Spleen (tissue), 11 donors: ENCODE results near the gene SYK. TPM values are rescaled to one million over a fixed set of nuclear protein-coding genes. Genes with fewer than 3 reads are reported as not detected.

Experiments used
- DNase-seq: peaks from one replicate; pipeline ENCODE4 v3.0.0-alpha.2; 2020
- H3K27ac ChIP-seq, 8 donors: fragments of 200-600 bp; sonication (generic) in 7 of 8; 1 replicate in 4 of 8; 2 replicates in 4 of 8; pipeline versions ENCODE4 v1.5.0 to v1.8.0; 2016 to 2021; ENCODE audit warnings: inconsistent platforms in 4 of 8, mild to moderate bottlenecking in 4 of 8, moderate library complexity in 1 of 8
- H3K27me3 ChIP-seq, 7 donors: fragments of 200-600 bp; sonication (generic) in 6 of 7; replicated peaks in 1 of 7; 1 replicate in 4 of 7; 2 replicates in 3 of 7; pipeline versions ENCODE4 v1.5.0 to v1.8.0; 2016 to 2021; ENCODE audit warnings: inconsistent platforms in 3 of 7, mild to moderate bottlenecking in 1 of 7
- H3K36me3 ChIP-seq, 6 donors: fragments of 200-600 bp; sonication (generic) in 5 of 6; 1 replicate in 4 of 6; 2 replicates in 2 of 6; pipeline versions ENCODE4 v1.5.0 to v1.8.0; 2016 to 2021; ENCODE audit warnings: inconsistent platforms in 2 of 6
- H3K4me1 ChIP-seq, 6 donors: fragments of 200-600 bp; sonication (generic) in 5 of 6; 1 replicate in 3 of 6; 2 replicates in 3 of 6; pipeline versions ENCODE4 v1.5.0 to v1.8.0; 2016 to 2021; ENCODE audit warnings: inconsistent platforms in 3 of 6
- H3K4me3 ChIP-seq, 8 donors: fragments of 200-600 bp; sonication (generic) in 7 of 8; 1 replicate in 4 of 8; 2 replicates in 4 of 8; pipeline versions ENCODE4 v1.5.0 to v1.8.0; 2016 to 2021; ENCODE audit warnings: inconsistent platforms in 4 of 8, mild to moderate bottlenecking in 4 of 8, moderate library complexity in 2 of 8
- H3K9me3 ChIP-seq, 8 donors: fragments of 200-600 bp; sonication (generic) in 7 of 8; 1 replicate in 4 of 8; 2 replicates in 4 of 8; pipeline versions ENCODE4 v1.5.0 to v1.8.0; 2016 to 2021; ENCODE audit warnings: inconsistent platforms in 4 of 8
- POLR2A ChIP-seq, 3 donors: fragments of 450-650 bp; IDR thresholded peaks; one replicate each; pipeline ENCODE4 v1.5.1; 2017; ENCODE audit warnings: antibody characterized with exemption in 3 of 3, mild to moderate bottlenecking in 1 of 3
- POLR2AphosphoS5 ChIP-seq, 3 donors: sonication (generic); formaldehyde crosslinking; IDR thresholded peaks; one replicate each; pipeline ENCODE4 v1.5.1; 2017; ENCODE audit warnings: antibody characterized with exemption in 3 of 3
- WGBS, 5 donors: extraction: QIAGEN DNeasy Blood & Tissue Kit in 3 of 5; methylation state at CpG; one replicate each; pipeline versions ENCODE4 v1.1.5 to v1.1.7; 2013 to 2018; 5-methylcytosine and 5-hydroxymethylcytosine counted together
- intact Hi-C: fragments of 100-400 bp; cut with DNase I; formaldehyde crosslinking; loops from one replicate; pipeline ENCODE4 v1.15.0; 2023; ENCODE audit warnings: low total_unique reads
- polyA plus RNA-seq, 3 donors: library from polyadenylated mRNA; stranded (reverse); fragments of 200-250 nt; gene quantifications; one replicate each; pipeline ENCODE4 v1.2.1, GENCODE V29; 2013
- total RNA-seq, 7 donors: library from RNA; depleted of rRNA in 3 of 7; stranded (reverse); fragments of >200 nt in 3 of 7; fragmentation: NEBNext Ultra II Directional in 4 of 7; extraction: Animal tissue kit (Norgen Biotek cat#: 25700) in 4 of 7; gene quantifications; one replicate each; pipeline versions ENCODE4 v1.1.0 to v1.2.1, GENCODE V29; 2016 to 2021
- TF ChIP-seq, protein P1 (sequence below), 11 experiments: fragments of 200-600 bp in 7 of 11; fragments of 450-650 bp in 4 of 11; sonication (generic) in 4 of 11; IDR thresholded peaks in 8 of 11; conservative IDR thresholded peaks in 3 of 11; 1 replicate in 7 of 11; 2 replicates in 4 of 11; pipeline versions ENCODE4 v1.4.0 to v1.8.0; 2016 to 2021; ENCODE audit warnings: antibody characterized with exemption in 11 of 11, inconsistent platforms in 4 of 11, mild to moderate bottlenecking in 1 of 11
- donor health status: healthy with polysubstance abuse.
- donor health status: DM: no; HTN: no; CAD: no; lungs with moderate emphysema.
- donor health status: DM: no; HTN: no; CAD: no.
- donor health status: Bipolar disorder and iron deficiency.
- donor health status: healthy.
- donor health status: DM: no; HTN: no; CAD: no.
- donor health status: DM: yes; HTN: yes; CAD: no.

The SYK gene
- total and polyA plus RNA-seq, 10 donors = 42.6 to 152 (median 111) TPM

DNA sequence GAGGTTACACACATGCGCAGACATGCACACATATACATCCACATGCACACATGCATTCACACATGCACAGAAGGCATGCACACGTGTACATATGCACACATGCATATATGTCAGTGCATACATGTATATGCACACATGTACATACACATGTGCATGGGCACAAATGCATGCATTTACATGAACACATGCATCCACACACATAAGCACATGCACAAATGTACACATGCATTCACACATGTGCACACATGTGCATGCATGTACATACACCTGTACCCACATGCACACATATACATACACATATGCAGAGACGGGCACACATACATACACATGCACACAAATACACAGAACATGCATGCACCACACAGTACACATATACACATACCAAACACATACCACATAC, 97.7 kb downstream of the SYK start:
- Histone ChIP-seq H3K27ac (no peak overlapping the region), H3K4me3 (no peak overlapping the region), H3K27me3 (no peaks in the 10 kb centered on the region), H3K4me1 (no peaks in the 10 kb centered on the region), H3K36me3 (peaks cover 0 to 84% (median 36%) of the 10 kb centered on the region in 6 donors), H3K9me3 (peaks cover 0 to 16% (median 0%) of the 10 kb centered on the region in 8 donors)
- no peak for DNase-seq
- 82 to 97% (median 94%) methylated on average over 3 of the region's 3 CpGs for WGBS, 5 donors
- TF ChIP-seq POLR2A (IDR thresholded peaks at IDR 0.05) = no peak
- TF ChIP-seq, protein P1, sequence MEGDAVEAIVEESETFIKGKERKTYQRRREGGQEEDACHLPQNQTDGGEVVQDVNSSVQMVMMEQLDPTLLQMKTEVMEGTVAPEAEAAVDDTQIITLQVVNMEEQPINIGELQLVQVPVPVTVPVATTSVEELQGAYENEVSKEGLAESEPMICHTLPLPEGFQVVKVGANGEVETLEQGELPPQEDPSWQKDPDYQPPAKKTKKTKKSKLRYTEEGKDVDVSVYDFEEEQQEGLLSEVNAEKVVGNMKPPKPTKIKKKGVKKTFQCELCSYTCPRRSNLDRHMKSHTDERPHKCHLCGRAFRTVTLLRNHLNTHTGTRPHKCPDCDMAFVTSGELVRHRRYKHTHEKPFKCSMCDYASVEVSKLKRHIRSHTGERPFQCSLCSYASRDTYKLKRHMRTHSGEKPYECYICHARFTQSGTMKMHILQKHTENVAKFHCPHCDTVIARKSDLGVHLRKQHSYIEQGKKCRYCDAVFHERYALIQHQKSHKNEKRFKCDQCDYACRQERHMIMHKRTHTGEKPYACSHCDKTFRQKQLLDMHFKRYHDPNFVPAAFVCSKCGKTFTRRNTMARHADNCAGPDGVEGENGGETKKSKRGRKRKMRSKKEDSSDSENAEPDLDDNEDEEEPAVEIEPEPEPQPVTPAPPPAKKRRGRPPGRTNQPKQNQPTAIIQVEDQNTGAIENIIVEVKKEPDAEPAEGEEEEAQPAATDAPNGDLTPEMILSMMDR (IDR thresholded peaks at IDR 0.05 in 8 of 11, conservative IDR thresholded peaks at IDR 0.05 in 3 of 11) = no peak
- TF ChIP-seq POLR2AphosphoS5 (IDR thresholded peaks at IDR 0.05) = peak in 1 of 3 donors; percentile 51
- intact Hi-C loops = no loop called here

GRCh38 chr9:90900130-90900529, 98.5 kb downstream of the SYK start:
- Histone ChIP-seq H3K4me1 (no peaks in the 10 kb centered on the region), H3K4me3 (no peak overlapping the region), H3K9me3 (peaks cover 0 to 16% (median 0%) of the 10 kb centered on the region in 8 donors), H3K36me3 (peaks cover 0 to 75% (median 30%) of the 10 kb centered on the region in 6 donors), H3K27me3 (no peaks in the 10 kb centered on the region), H3K27ac (no peak overlapping the region)
- intact Hi-C loops = no loop called here
- TF ChIP-seq POLR2AphosphoS5 (IDR thresholded peaks at IDR 0.05) = peak in 1 of 3 donors; percentile 23
- TF ChIP-seq, protein P1 (IDR thresholded peaks at IDR 0.05 in 8 of 11, conservative IDR thresholded peaks at IDR 0.05 in 3 of 11) = no peak
- DNase-seq = no peak
- WGBS, 5 donors = 67 to 90% (median 86%) methylated on average over 5 of the region's 5 CpGs

DNA sequence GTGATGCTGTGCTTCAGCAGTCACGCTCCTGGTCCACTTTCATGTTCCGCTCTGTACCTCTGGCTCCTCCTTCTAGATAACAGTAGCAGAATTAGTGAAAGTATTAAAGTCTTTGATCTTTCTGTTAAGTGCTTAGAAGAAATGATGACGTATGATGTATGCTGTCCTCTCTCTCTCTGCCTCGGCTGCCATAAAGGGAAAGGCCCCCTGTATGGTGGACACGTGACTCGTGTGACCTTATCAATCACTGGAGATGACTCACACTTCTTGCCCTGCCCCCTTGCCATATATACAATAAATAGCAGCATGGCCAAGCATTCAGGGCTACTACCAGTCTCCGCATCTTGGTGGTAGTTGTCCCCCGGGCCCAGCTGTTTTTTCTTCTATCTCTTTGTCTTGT, 100.3 kb downstream of the SYK start:
- Histone ChIP-seq H3K9me3 (peaks cover 0 to 16% (median 0%) of the 10 kb centered on the region in 8 donors), H3K4me1 (no peaks in the 10 kb centered on the region), H3K27ac (no peak overlapping the region), H3K27me3 (no peaks in the 10 kb centered on the region), H3K4me3 (no peak overlapping the region), H3K36me3 (peaks cover 0 to 57% (median 17%) of the 10 kb centered on the region in 6 donors)
- intact Hi-C loops = no loop called here
- TF ChIP-seq POLR2AphosphoS5 (IDR thresholded peaks at IDR 0.05) (no peak), POLR2A (IDR thresholded peaks at IDR 0.05) (no peak)
- TF ChIP-seq, protein P1 (IDR thresholded peaks at IDR 0.05 in 8 of 11, conservative IDR thresholded peaks at IDR 0.05 in 3 of 11) = no peak
- DNase-seq = no peak
- 84 to 92% (median 87%) methylated on average over 8 of the region's 8 CpGs for WGBS, 5 donors

GRCh38 chr9:90903766-90904424, 102.3 kb downstream of the SYK start:
- H3K27ac ChIP-seq = no peak overlapping the region
- H3K27me3 ChIP-seq = no peaks in the 10 kb centered on the region
- no peak for TF ChIP-seq POLR2AphosphoS5 (IDR thresholded peaks at IDR 0.05)
- TF ChIP-seq, protein P1 (IDR thresholded peaks at IDR 0.05 in 8 of 11, conservative IDR thresholded peaks at IDR 0.05 in 3 of 11) = no peak
- TF ChIP-seq POLR2A (IDR thresholded peaks at IDR 0.05) = no peak
- H3K36me3 ChIP-seq = peaks cover 0 to 38% (median 2%) of the 10 kb centered on the region in 6 donors
- intact Hi-C loops = no loop called here
- no peak overlapping the region for H3K4me3 ChIP-seq
- no peaks in the 10 kb centered on the region for H3K4me1 ChIP-seq
- H3K9me3 ChIP-seq = peaks cover 0 to 16% (median 0%) of the 10 kb centered on the region in 8 donors
- DNase-seq = no peak
- 81 to 89% (median 85%) methylated on average over 11 of the region's 11 CpGs for WGBS, 5 donors
